ENCODE results near the gene FAM13B. TPM values are rescaled to one million over a fixed set of nuclear protein-coding genes. Genes with fewer than 3 reads are reported as not detected.
"Not testable (repeated sequence)": the region's sequence is repeated elsewhere in the genome, so short reads cannot be mapped to it uniquely, and the experiment has no call there.

The FAM13B gene
- total RNA-seq, 2 donors from 2014 or later = 15.4 to 17.5 TPM

DNA sequence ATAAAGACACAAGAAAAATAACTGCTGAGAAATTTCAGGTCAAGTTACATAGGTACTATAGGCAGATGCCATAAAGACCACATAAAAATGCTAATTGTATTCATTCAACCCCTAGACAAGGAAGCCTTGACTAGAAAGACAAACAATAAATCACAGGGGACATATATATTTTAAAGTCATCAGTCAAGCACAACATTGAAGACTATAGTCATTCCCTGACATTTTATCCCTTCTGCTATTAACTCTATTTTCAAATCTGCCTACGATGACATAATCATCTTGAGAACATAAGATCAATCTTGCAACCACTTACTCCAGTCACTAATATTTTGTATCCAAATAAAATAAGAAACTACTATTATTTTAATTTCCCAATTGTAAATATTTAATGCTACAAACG, 38.3 kb downstream of the FAM13B start:
- H3K4me1 ChIP-seq = no peaks in the 10 kb centered on the region
- TF ChIP-seq, protein P1, sequence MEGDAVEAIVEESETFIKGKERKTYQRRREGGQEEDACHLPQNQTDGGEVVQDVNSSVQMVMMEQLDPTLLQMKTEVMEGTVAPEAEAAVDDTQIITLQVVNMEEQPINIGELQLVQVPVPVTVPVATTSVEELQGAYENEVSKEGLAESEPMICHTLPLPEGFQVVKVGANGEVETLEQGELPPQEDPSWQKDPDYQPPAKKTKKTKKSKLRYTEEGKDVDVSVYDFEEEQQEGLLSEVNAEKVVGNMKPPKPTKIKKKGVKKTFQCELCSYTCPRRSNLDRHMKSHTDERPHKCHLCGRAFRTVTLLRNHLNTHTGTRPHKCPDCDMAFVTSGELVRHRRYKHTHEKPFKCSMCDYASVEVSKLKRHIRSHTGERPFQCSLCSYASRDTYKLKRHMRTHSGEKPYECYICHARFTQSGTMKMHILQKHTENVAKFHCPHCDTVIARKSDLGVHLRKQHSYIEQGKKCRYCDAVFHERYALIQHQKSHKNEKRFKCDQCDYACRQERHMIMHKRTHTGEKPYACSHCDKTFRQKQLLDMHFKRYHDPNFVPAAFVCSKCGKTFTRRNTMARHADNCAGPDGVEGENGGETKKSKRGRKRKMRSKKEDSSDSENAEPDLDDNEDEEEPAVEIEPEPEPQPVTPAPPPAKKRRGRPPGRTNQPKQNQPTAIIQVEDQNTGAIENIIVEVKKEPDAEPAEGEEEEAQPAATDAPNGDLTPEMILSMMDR (IDR thresholded peaks at IDR 0.05) = no peak
- no peak overlapping the region for H3K4me3 ChIP-seq
- no peak overlapping the region for H3K27ac ChIP-seq
- no peak for DNase-seq
- intact Hi-C loops (cut with DNase I) = no loop called here
- H3K27me3 ChIP-seq = no peaks in the 10 kb centered on the region
- no peaks in the 10 kb centered on the region for H3K9me3 ChIP-seq
- no peak overlapping the region for H3K9ac ChIP-seq (ENCODE audit: low read depth in 2 of 2, low read length in 2 of 2)
- no peaks in the 10 kb centered on the region for H3K36me3 ChIP-seq

DNA sequence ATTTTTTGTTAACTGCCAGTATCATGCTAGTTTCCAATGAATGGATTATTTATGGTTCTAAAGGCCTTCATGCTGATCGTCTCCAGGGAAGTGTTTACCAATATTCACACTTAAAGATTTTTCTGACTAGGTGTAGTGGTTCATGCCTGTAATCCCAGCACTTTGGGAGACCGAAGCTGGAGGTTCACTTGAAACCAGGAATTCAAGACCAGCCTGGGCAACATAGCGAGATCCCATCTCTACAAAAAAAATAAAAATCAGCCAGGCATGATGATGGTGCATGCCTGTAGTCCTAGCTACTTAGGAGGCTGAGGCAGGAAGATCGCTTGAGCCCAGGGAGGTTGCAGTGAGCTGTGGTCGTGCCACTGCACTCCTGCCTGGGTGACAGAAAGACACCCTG, 43.5 kb downstream of the FAM13B start:
- Histone ChIP-seq H3K9ac (ENCODE audit: low read depth in 2 of 2, low read length in 2 of 2) (no peak overlapping the region), H3K27ac (no peak overlapping the region), H3K4me3 (no peak overlapping the region), H3K27me3 (no peaks in the 10 kb centered on the region), H3K36me3 (no peaks in the 10 kb centered on the region), H3K4me1 (no peaks in the 10 kb centered on the region), H3K9me3 (no peaks in the 10 kb centered on the region)
- intact Hi-C loops (cut with DNase I) = no loop called here
- DNase-seq = no peak
- TF ChIP-seq, protein P1 (IDR thresholded peaks at IDR 0.05) = no peak

DNA sequence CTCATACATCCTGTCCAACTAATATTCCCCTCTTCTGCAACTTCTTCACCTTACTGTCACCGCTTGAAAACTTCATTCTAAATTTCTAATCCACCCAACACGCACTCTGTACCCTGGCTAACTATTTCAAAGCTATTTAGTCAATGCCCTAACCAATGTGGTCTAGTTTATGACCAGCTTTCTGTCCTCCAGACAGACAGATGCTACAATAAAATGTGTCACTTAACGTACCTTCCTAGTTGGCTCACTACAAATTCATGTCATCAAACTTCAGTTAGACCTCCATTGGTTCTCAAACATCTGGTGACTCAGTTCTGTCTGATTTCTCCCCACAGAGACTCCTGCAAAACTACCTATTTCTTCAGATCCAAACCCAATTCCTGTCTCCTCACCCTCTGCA, 57.7 kb downstream of the FAM13B start:
- Histone ChIP-seq H3K27ac (no peak overlapping the region), H3K27me3 (no peaks in the 10 kb centered on the region), H3K36me3 (no peaks in the 10 kb centered on the region), H3K9ac (ENCODE audit: low read depth in 2 of 2, low read length in 2 of 2) (no peak overlapping the region), H3K4me1 (no peaks in the 10 kb centered on the region), H3K4me3 (no peak overlapping the region), H3K9me3 (no peaks in the 10 kb centered on the region)
- intact Hi-C loops (cut with DNase I) = no loop called here
- TF ChIP-seq, protein P1 (IDR thresholded peaks at IDR 0.05) = no peak
- no peak for DNase-seq

- H3K4me1 ChIP-seq; H3K9me3 ChIP-seq; DNase-seq; H3K36me3 ChIP-seq; H3K27ac ChIP-seq; H3K27me3 ChIP-seq; H3K4me3 ChIP-seq; H3K9ac ChIP-seq (ENCODE audit: low read depth in 2 of 2, low read length in 2 of 2); intact Hi-C loops (cut with DNase I): not testable (repeated sequence)
Measured at GRCh38 chr5:137970384-137970783, 62.5 kb downstream of the FAM13B start.

DNA sequence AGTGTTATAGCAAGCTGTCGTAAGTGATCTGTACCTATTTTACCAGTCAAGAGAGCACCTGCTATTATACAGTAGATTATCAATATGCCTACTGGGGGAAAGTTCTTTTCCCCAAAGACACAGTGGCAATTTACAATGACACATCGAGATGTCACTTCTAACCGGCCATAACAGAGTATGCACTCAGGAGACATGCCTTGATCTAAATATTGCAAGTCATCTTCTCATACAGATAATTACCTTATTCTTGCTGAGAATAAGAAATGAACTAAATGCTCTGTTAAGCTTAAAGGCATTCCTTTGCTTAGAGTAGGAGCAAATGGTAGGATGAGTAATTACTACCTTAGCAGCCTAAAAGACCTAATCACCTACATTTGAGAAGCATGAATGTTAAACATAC, 72.1 kb downstream of the FAM13B start:
- no peaks in the 10 kb centered on the region for H3K4me1 ChIP-seq
- H3K36me3 ChIP-seq = no peaks in the 10 kb centered on the region
- DNase-seq = no peak
- no peak overlapping the region for H3K9ac ChIP-seq (ENCODE audit: low read depth in 2 of 2, low read length in 2 of 2)
- intact Hi-C loops (cut with DNase I) = no loop called here
- no peaks in the 10 kb centered on the region for H3K9me3 ChIP-seq
- H3K27ac ChIP-seq = no peak overlapping the region
- no peaks in the 10 kb centered on the region for H3K27me3 ChIP-seq
- no peak overlapping the region for H3K4me3 ChIP-seq
- TF ChIP-seq, protein P1 (IDR thresholded peaks at IDR 0.05) = no peak

DNA sequence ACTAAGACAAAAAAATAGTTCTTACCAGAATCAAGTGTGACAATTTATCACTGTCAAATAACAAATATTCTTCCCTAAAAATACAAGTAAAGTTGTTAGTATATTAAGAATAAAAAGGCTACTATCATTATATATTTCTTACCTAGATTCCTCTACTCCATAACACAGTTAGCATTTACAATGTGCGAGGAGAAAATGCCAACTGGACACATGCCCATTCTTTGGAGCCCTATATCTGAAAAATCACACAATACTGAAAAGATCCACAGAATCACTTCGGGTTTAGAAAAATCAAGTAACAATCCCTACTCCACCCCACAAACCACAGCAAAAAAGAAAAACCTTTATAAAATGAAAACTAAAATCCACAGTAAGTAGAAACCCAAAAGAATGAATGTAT, 72.7 kb downstream of the FAM13B start:
- intact Hi-C loops (cut with DNase I) = no loop called here
- no peak for DNase-seq
- Histone ChIP-seq H3K9ac (ENCODE audit: low read depth in 2 of 2, low read length in 2 of 2) (no peak overlapping the region), H3K36me3 (no peaks in the 10 kb centered on the region), H3K4me1 (no peaks in the 10 kb centered on the region), H3K9me3 (no peaks in the 10 kb centered on the region), H3K27me3 (no peaks in the 10 kb centered on the region), H3K27ac (no peak overlapping the region), H3K4me3 (no peak overlapping the region)
- TF ChIP-seq, protein P1 (IDR thresholded peaks at IDR 0.05) = no peak

All from colonic mucosa (tissue), 4 donors.